GM23338 (cell line): ENCODE data around the gene CFLAR. TPM values are rescaled to one million over a fixed set of nuclear protein-coding genes. Genes with fewer than 3 reads are reported as not detected.
"Not testable (repeated sequence)": the region's sequence is repeated elsewhere in the genome, so short reads cannot be mapped to it uniquely, and the experiment has no call there.

Source experiments
- ATAC-seq: fragments of 200-7000 bp; cut with Tn5 transposase; 3 replicates; pipeline ENCODE4 v1.9.1; 2020
- DNase-seq: peaks from one replicate; pipeline ENCODE4 v3.0.0-alpha.2; 2015; ENCODE audit warnings: low spot score
- H2AFZ ChIP-seq: fragments of 200-600 bp; sonication (generic); 2 replicates; pipeline ENCODE4 v1.8.0; 2016; ENCODE audit warnings: antibody characterized with exemption, mild to moderate bottlenecking, moderate library complexity
- H3F3A ChIP-seq: fragments of 200-600 bp; sonication (generic); replicated peaks from 2 replicates; pipeline ENCODE4 v1.8.0; 2017; ENCODE audit warnings: antibody characterized with exemption, mixed run types, low read depth
- H3K27ac ChIP-seq: fragments of 200-600 bp; sonication (generic); 2 replicates; pipeline ENCODE4 v1.6.1; 2016; ENCODE audit warnings: low read depth
- H3K27me3 ChIP-seq: fragments of 200-600 bp; sonication (generic); 2 replicates; pipeline ENCODE4 v1.8.0; 2016; ENCODE audit warnings: mild to moderate bottlenecking, mixed run types, moderate library complexity; ENCODE audit not compliant: insufficient read depth
- H3K36me3 ChIP-seq: fragments of 200-600 bp; sonication (generic); 2 replicates; pipeline ENCODE4 v1.8.0; 2016; ENCODE audit warnings: mild to moderate bottlenecking; ENCODE audit not compliant: insufficient read depth
- H3K4me1 ChIP-seq: fragments of 200-600 bp; sonication (generic); 2 replicates; pipeline ENCODE4 v1.8.0; 2016; ENCODE audit warnings: mild to moderate bottlenecking, moderate library complexity; ENCODE audit not compliant: insufficient read depth
- H3K4me2 ChIP-seq: fragments of 200-600 bp; sonication (generic); 2 replicates; pipeline ENCODE4 v1.7.1; 2017; ENCODE audit warnings: mixed run types
- H3K4me3 ChIP-seq: fragments of 200-600 bp; sonication (generic); 2 replicates; pipeline ENCODE4 v1.6.1; 2016; ENCODE audit warnings: mixed run types
- H3K79me2 ChIP-seq: fragments of 200-600 bp; sonication (generic); replicated peaks from 2 replicates; pipeline ENCODE4 v1.8.0; 2017; ENCODE audit warnings: mild to moderate bottlenecking; ENCODE audit not compliant: insufficient read depth
- H3K9me2 ChIP-seq: fragments of 200-600 bp; sonication (generic); 2 replicates; pipeline ENCODE4 v1.8.0; 2017; ENCODE audit not compliant: insufficient read depth
- H4K20me1 ChIP-seq: fragments of 200-600 bp; sonication (generic); replicated peaks from 2 replicates; pipeline ENCODE4 v1.8.0; 2017; ENCODE audit warnings: mild to moderate bottlenecking; ENCODE audit not compliant: insufficient read depth
- H3K27ac Mint-ChIP-seq: 2 replicates; pipeline ENCODE4 v1.8.0; 2020; ENCODE audit warnings: inconsistent platforms, mild to moderate bottlenecking, moderate library complexity, mixed read lengths
- H3K27me3 Mint-ChIP-seq: 3 replicates; pipeline ENCODE4 v1.8.0; 2022; ENCODE audit warnings: low read depth, mild to moderate bottlenecking, moderate library complexity, mixed read lengths, inconsistent platforms; ENCODE audit not compliant: insufficient read depth, poor library complexity
- H3K36me3 Mint-ChIP-seq: 3 replicates; pipeline ENCODE4 v1.8.0; 2021; ENCODE audit warnings: low read depth, mild to moderate bottlenecking, inconsistent platforms, moderate library complexity, mixed read lengths
- H3K4me1 Mint-ChIP-seq: 3 replicates; pipeline ENCODE4 v1.8.0; 2020; ENCODE audit warnings: mild to moderate bottlenecking, inconsistent platforms, mixed read lengths
- H3K4me3 Mint-ChIP-seq: 3 replicates; pipeline ENCODE4 v1.8.0; 2021; ENCODE audit warnings: moderate library complexity, mild to moderate bottlenecking, inconsistent platforms, mixed read lengths
- H3K9me3 Mint-ChIP-seq: 3 replicates; pipeline ENCODE4 v1.8.0; 2020; ENCODE audit warnings: moderate library complexity, mild to moderate bottlenecking, inconsistent platforms, mixed read lengths
- EZH2phosphoT487 ChIP-seq: fragments of 200-600 bp; sonication (generic); IDR thresholded peaks from one replicate; pipeline ENCODE4 v1.8.1; 2018; ENCODE audit warnings: antibody characterized with exemption; ENCODE audit not compliant: unreplicated experiment
- JUNB ChIP-seq: IDR thresholded peaks from one replicate; pipeline ENCODE4 v1.6.1; 2016; ENCODE audit warnings: antibody characterized with exemption; ENCODE audit not compliant: unreplicated experiment
- NANOG ChIP-seq: IDR thresholded peaks from 2 replicates; pipeline ENCODE4 v1.6.1; 2016; ENCODE audit warnings: antibody characterized with exemption, borderline replicate concordance
- polyA plus RNA-seq: library from polyadenylated mRNA; unstranded; fragments of >200 nt; fragmentation: Nextera tagmentation; extraction: Ambion mirVana; gene quantifications from 2 replicates; pipeline ENCODE4 v1.2.1, GENCODE V29; 2016
- total RNA-seq: library from RNA; depleted of rRNA; stranded (reverse); fragments of >200 nt; shearing (Covaris generic); gene quantifications from 2 replicates; pipeline ENCODE4 v1.2.3, GENCODE V29; 2014
- TF ChIP-seq, protein P1 (sequence below), 2 experiments: fragments of 200-600 bp in 1 of 2; sonication (generic) in 1 of 2; conservative IDR thresholded peaks; 2 replicates each; pipeline versions ENCODE4 v1.5.1 to v1.6.1; 2016 to 2017; ENCODE audit warnings: antibody characterized with exemption in 2 of 2, low read depth in 2 of 2, mild to moderate bottlenecking in 2 of 2, moderate library complexity in 1 of 2
- TF ChIP-seq, protein P2 (sequence below): IDR thresholded peaks from one replicate; pipeline ENCODE4 v1.6.1; 2018; ENCODE audit warnings: antibody characterized with exemption; ENCODE audit not compliant: unreplicated experiment

CFLAR gene
- total and polyA plus RNA-seq, 2 experiments from 2014 or later = 10.1 to 15.1 TPM

DNA sequence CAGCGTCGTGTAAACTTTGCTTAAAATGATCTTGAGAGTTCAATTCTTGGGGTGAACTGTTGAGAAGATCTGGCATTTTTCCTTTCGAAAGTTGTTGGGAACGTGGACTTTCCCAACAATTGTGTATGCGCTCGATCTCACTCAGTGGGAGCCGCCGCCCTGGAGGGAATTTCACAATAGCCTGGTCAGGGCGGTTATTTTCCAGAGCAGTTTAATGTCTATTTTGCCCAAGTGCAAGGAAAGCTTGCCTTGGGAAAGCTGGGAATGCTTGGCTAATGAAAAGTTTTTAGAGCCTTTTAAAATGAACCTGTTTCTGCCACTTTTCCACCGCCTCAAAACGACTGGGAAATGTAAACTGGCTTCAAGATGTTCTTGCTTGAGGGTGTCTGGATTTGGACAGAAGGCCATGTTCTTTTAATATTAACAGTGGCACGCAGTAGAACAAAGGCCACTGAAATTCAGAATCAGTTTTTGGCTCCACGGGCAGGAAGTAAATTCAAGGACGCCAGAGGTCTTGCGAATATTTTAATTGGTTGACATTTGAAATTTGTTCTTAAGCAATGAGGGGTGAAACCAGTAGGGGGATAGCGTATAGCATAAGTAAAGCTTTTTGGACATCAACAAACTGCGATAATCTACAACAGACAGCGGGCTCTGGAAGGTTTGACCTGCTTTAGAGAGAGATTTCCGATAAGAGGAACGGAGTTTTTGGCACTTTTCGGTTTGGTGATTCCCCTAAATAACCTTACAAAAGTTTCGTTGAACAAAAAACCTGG is 1.2 kb downstream of the CFLAR start:
- H3K9me2 ChIP-seq = no peaks in the 10 kb centered on the region
- peak overlapping the region; percentile 84 for H3K4me3 Mint-ChIP-seq
- H3K9me3 Mint-ChIP-seq = peaks cover 13% of the 10 kb centered on the region
- peaks cover 35% of the 10 kb centered on the region for H3K4me1 Mint-ChIP-seq
- H3K36me3 Mint-ChIP-seq = peaks cover 7% of the 10 kb centered on the region; the same call in 1 of the 3 replicates
- peak overlapping the region; percentile 98 for H3K4me2 ChIP-seq
- H3K4me1 ChIP-seq = peaks cover 24% of the 10 kb centered on the region
- peaks cover 8% of the 10 kb centered on the region; the same call in 1 of the 2 replicates for H3K79me2 ChIP-seq
- ATAC-seq (peak; percentile 2; the same call in 2 of the 3 replicates), DNase-seq (peak; percentile 58)
- no peaks in the 10 kb centered on the region for H4K20me1 ChIP-seq
- H3K27ac Mint-ChIP-seq = peak overlapping the region; percentile 95
- H3K4me3 ChIP-seq = peak overlapping the region; percentile 93
- peaks cover 7% of the 10 kb centered on the region; the same call in 1 of the 2 replicates for H3F3A ChIP-seq
- peak overlapping the region; percentile 99; the same call in 1 of the 2 replicates for H2AFZ ChIP-seq
- H3K27ac ChIP-seq = peak overlapping the region; percentile 73
- H3K36me3 ChIP-seq = no peaks in the 10 kb centered on the region
- TF ChIP-seq JUNB = no peak
- TF ChIP-seq, protein P1, sequence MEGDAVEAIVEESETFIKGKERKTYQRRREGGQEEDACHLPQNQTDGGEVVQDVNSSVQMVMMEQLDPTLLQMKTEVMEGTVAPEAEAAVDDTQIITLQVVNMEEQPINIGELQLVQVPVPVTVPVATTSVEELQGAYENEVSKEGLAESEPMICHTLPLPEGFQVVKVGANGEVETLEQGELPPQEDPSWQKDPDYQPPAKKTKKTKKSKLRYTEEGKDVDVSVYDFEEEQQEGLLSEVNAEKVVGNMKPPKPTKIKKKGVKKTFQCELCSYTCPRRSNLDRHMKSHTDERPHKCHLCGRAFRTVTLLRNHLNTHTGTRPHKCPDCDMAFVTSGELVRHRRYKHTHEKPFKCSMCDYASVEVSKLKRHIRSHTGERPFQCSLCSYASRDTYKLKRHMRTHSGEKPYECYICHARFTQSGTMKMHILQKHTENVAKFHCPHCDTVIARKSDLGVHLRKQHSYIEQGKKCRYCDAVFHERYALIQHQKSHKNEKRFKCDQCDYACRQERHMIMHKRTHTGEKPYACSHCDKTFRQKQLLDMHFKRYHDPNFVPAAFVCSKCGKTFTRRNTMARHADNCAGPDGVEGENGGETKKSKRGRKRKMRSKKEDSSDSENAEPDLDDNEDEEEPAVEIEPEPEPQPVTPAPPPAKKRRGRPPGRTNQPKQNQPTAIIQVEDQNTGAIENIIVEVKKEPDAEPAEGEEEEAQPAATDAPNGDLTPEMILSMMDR (conservative IDR thresholded peaks at IDR 0.05; ENCODE audit: low read depth in 2 of 2) = peak in 1 of 2 experiments; percentile 39; a peak in 2 of 4 replicates
- H3K27me3 ChIP-seq = no peaks in the 10 kb centered on the region
- H3K27me3 Mint-ChIP-seq = peaks cover 18% of the 10 kb centered on the region

DNA sequence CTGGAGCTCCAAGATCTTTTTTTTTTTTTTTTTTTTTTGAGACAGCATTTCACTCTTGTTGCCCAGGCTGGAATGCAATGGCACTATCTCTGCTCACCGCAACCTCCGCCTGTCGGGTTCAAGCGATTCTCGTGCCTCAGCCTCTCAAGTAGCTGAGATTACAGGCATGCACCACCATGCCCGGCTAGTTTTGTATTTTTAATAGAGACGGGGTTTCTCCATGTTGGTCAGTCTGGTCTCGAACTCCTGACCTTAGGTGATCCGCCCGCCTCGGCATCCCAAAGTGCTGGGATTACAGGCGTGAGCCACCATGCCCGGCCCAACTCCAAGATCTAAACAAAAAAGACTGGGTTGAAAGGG is 1.8 kb downstream of the CFLAR start:
- Histone ChIP-seq H3K4me2 (peak overlapping the region; percentile 98), H3K27ac (peak overlapping the region; percentile 73), H3K4me1 (peaks cover 24% of the 10 kb centered on the region), H3K4me3 (peak overlapping the region; percentile 93)
- H3K79me2 ChIP-seq, H3K27me3 ChIP-seq, H4K20me1 ChIP-seq, H3F3A ChIP-seq, DNase-seq, H3K27ac Mint-ChIP-seq, H3K9me2 ChIP-seq, H3K36me3 Mint-ChIP-seq, H2AFZ ChIP-seq, ATAC-seq, H3K36me3 ChIP-seq: not testable (repeated sequence)
- Mint-ChIP-seq H3K4me1 (peaks cover 35% of the 10 kb centered on the region), H3K27me3 (peaks cover 18% of the 10 kb centered on the region), H3K4me3 (peak overlapping the region; percentile 84), H3K9me3 (peaks cover 13% of the 10 kb centered on the region)

- Mint-ChIP-seq H3K27ac (peak overlapping the region; percentile 69), H3K4me3 (peak overlapping the region; percentile 84), H3K9me3 (peaks cover 13% of the 10 kb centered on the region), H3K27me3 (peaks cover 18% of the 10 kb centered on the region), H3K4me1 (peaks cover 35% of the 10 kb centered on the region), H3K36me3 (peaks cover 7% of the 10 kb centered on the region; the same call in 1 of the 3 replicates)
- H3F3A ChIP-seq = peaks cover 7% of the 10 kb centered on the region; the same call in 1 of the 2 replicates
- peak overlapping the region; percentile 89 for H2AFZ ChIP-seq
- no peaks in the 10 kb centered on the region for H4K20me1 ChIP-seq
- no peaks in the 10 kb centered on the region for H3K9me2 ChIP-seq
- H3K79me2 ChIP-seq = peaks cover 8% of the 10 kb centered on the region; the same call in 1 of the 2 replicates
- no peaks in the 10 kb centered on the region for H3K27me3 ChIP-seq
- H3K4me2 ChIP-seq = peak overlapping the region; percentile 98
- DNase-seq (peak; percentile 88), ATAC-seq (peak; percentile 27)
- TF ChIP-seq, protein P2, sequence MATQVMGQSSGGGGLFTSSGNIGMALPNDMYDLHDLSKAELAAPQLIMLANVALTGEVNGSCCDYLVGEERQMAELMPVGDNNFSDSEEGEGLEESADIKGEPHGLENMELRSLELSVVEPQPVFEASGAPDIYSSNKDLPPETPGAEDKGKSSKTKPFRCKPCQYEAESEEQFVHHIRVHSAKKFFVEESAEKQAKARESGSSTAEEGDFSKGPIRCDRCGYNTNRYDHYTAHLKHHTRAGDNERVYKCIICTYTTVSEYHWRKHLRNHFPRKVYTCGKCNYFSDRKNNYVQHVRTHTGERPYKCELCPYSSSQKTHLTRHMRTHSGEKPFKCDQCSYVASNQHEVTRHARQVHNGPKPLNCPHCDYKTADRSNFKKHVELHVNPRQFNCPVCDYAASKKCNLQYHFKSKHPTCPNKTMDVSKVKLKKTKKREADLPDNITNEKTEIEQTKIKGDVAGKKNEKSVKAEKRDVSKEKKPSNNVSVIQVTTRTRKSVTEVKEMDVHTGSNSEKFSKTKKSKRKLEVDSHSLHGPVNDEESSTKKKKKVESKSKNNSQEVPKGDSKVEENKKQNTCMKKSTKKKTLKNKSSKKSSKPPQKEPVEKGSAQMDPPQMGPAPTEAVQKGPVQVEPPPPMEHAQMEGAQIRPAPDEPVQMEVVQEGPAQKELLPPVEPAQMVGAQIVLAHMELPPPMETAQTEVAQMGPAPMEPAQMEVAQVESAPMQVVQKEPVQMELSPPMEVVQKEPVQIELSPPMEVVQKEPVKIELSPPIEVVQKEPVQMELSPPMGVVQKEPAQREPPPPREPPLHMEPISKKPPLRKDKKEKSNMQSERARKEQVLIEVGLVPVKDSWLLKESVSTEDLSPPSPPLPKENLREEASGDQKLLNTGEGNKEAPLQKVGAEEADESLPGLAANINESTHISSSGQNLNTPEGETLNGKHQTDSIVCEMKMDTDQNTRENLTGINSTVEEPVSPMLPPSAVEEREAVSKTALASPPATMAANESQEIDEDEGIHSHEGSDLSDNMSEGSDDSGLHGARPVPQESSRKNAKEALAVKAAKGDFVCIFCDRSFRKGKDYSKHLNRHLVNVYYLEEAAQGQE = no peak
- TF ChIP-seq EZH2phosphoT487 = no peak
- TF ChIP-seq NANOG = no peak
- TF ChIP-seq, protein P1 (conservative IDR thresholded peaks at IDR 0.05; ENCODE audit: low read depth in 2 of 2) = peak; percentile 43 to 57
- no peaks in the 10 kb centered on the region for H3K36me3 ChIP-seq
- peaks cover 24% of the 10 kb centered on the region for H3K4me1 ChIP-seq
- H3K27ac ChIP-seq = peak overlapping the region; percentile 68; the same call in 1 of the 2 replicates
- H3K4me3 ChIP-seq = peak overlapping the region; percentile 93
Measured at GRCh38 chr2:201118121-201118960, 2.4 kb downstream of the CFLAR start.
